ENCODE results near the gene OR4E1.
"Not testable (repeated sequence)": the region's sequence is repeated elsewhere in the genome, so short reads cannot be mapped to it uniquely, and the experiment has no call there.

Gene OR4E1

GRCh38 chr14:21698538-21698937, 24.9 kb upstream of the OR4E1 start:
- not testable (repeated sequence) for H3K36me3 ChIP-seq (ENCODE audit: control insufficient read depth in 1 of 2, insufficient read depth in 2 of 2, low read length in 2 of 2); H3K27ac ChIP-seq (ENCODE audit: low read depth, low read length); H3K27me3 ChIP-seq (ENCODE audit: control insufficient read depth in 1 of 2, insufficient read depth in 2 of 2, low read length in 2 of 2); H3K4me1 ChIP-seq (ENCODE audit: control insufficient read depth in 1 of 2, insufficient read depth in 2 of 2, low read length in 2 of 2); H3K9me3 ChIP-seq (ENCODE audit: control insufficient read depth in 1 of 2, low read length in 2 of 2); H3K9ac ChIP-seq (ENCODE audit: low read depth in 1 of 2, low read length in 2 of 2); H3K4me3 ChIP-seq (ENCODE audit: low read depth in 1 of 2, low read length in 2 of 2)

- not testable (repeated sequence) for H3K27ac ChIP-seq (ENCODE audit: low read depth, low read length); H3K4me1 ChIP-seq (ENCODE audit: control insufficient read depth in 1 of 2, insufficient read depth in 2 of 2, low read length in 2 of 2); H3K4me3 ChIP-seq (ENCODE audit: low read depth in 1 of 2, low read length in 2 of 2); H3K9ac ChIP-seq (ENCODE audit: low read depth in 1 of 2, low read length in 2 of 2); H3K27me3 ChIP-seq (ENCODE audit: control insufficient read depth in 1 of 2, insufficient read depth in 2 of 2, low read length in 2 of 2); H3K9me3 ChIP-seq (ENCODE audit: control insufficient read depth in 1 of 2, low read length in 2 of 2); H3K36me3 ChIP-seq (ENCODE audit: control insufficient read depth in 1 of 2, insufficient read depth in 2 of 2, low read length in 2 of 2)
Observed at GRCh38 chr14:21697662-21698061, 24.0 kb upstream of the OR4E1 start.

DNA sequence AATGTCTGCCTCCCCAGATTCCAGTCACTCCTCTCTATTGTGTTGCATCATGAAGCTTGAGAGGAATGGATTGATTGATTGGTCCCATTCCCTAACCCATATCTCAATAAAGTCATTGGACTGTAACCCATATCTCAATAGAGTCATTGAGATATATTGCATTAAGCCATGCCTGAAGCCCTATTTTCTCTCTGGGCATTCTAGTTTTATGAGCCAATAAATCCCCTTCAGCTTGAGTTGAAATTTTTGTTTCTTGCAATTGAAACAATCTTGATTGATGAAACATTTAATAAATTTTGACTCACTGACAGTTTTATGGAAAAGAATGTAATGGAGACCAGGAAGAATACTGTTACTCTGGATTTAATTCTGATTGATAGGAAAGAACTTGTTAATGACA, 20.8 kb upstream of the OR4E1 start:
- Histone ChIP-seq H3K27me3 (ENCODE audit: control insufficient read depth in 1 of 2, insufficient read depth in 2 of 2, low read length in 2 of 2) (no peaks in the 10 kb centered on the region), H3K4me1 (ENCODE audit: control insufficient read depth in 1 of 2, insufficient read depth in 2 of 2, low read length in 2 of 2) (no peaks in the 10 kb centered on the region), H3K36me3 (ENCODE audit: control insufficient read depth in 1 of 2, insufficient read depth in 2 of 2, low read length in 2 of 2) (no peaks in the 10 kb centered on the region), H3K9ac (ENCODE audit: low read depth in 1 of 2, low read length in 2 of 2) (no peak overlapping the region), H3K27ac (ENCODE audit: low read depth, low read length) (no peak overlapping the region), H3K9me3 (ENCODE audit: control insufficient read depth in 1 of 2, low read length in 2 of 2) (no peaks in the 10 kb centered on the region), H3K4me3 (ENCODE audit: low read depth in 1 of 2, low read length in 2 of 2) (no peak overlapping the region)

DNA sequence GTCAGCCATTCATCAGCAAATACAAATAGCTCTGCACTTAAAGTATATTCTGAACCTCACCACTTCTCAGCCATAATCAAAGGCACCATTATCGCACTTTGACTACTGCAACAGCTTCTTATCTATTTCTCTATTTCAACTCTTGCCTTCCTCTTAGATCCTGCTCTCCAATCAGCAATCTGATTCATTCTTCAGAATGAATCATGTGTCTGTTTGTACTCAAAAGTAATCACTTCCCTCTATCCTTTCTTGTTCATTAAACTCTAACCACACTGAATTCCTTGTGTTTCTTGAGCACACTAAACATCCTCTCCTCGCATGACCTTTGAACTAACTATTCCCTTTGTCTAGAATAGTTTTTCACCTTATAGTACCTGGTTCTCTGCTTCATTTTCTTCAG, 12.8 kb upstream of the OR4E1 start:
- Histone ChIP-seq H3K9ac (ENCODE audit: low read depth in 1 of 2, low read length in 2 of 2) (no peak overlapping the region), H3K4me1 (ENCODE audit: control insufficient read depth in 1 of 2, insufficient read depth in 2 of 2, low read length in 2 of 2) (no peaks in the 10 kb centered on the region), H3K27me3 (ENCODE audit: control insufficient read depth in 1 of 2, insufficient read depth in 2 of 2, low read length in 2 of 2) (no peaks in the 10 kb centered on the region), H3K27ac (ENCODE audit: low read depth, low read length) (no peak overlapping the region), H3K36me3 (ENCODE audit: control insufficient read depth in 1 of 2, insufficient read depth in 2 of 2, low read length in 2 of 2) (no peaks in the 10 kb centered on the region), H3K9me3 (ENCODE audit: control insufficient read depth in 1 of 2, low read length in 2 of 2) (no peaks in the 10 kb centered on the region), H3K4me3 (ENCODE audit: low read depth in 1 of 2, low read length in 2 of 2) (no peak overlapping the region)

- Histone ChIP-seq H3K9me3 (ENCODE audit: control insufficient read depth in 1 of 2, low read length in 2 of 2) (peaks cover 7 to 10% of the 10 kb centered on the region in 2 donors), H3K4me3 (ENCODE audit: low read depth in 1 of 2, low read length in 2 of 2) (no peak overlapping the region), H3K9ac (ENCODE audit: low read depth in 1 of 2, low read length in 2 of 2) (no peak overlapping the region), H3K4me1 (ENCODE audit: control insufficient read depth in 1 of 2, insufficient read depth in 2 of 2, low read length in 2 of 2) (no peaks in the 10 kb centered on the region), H3K27ac (ENCODE audit: low read depth, low read length) (no peak overlapping the region), H3K36me3 (ENCODE audit: control insufficient read depth in 1 of 2, insufficient read depth in 2 of 2, low read length in 2 of 2) (no peaks in the 10 kb centered on the region), H3K27me3 (ENCODE audit: control insufficient read depth in 1 of 2, insufficient read depth in 2 of 2, low read length in 2 of 2) (no peaks in the 10 kb centered on the region)
Observed at GRCh38 chr14:21680072-21680471, 6.5 kb upstream of the OR4E1 start.

DNA sequence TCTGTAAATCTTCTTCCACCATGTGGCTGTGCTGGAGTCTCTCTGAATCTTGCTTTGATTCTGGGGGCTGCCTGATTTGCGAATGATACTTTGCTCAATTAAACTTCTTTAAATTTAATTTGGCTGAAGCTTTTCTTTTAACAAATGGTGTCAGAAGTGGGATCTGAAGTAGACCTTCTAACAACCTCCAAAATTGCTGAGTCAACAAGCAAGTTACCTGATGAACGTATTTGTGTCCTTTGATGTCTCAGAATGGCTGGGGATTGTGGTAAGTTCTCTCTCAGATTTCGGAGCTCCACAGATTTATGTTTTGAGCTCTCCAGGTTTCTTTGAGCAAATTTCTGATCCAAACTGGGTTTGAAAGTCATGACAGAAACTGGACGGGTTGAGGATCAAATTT, 1.9 kb upstream of the OR4E1 start:
- H3K36me3 ChIP-seq (ENCODE audit: control insufficient read depth in 1 of 2, insufficient read depth in 2 of 2, low read length in 2 of 2), result no peaks in the 10 kb centered on the region
- no peak overlapping the region for H3K27ac ChIP-seq (ENCODE audit: low read depth, low read length)
- H3K9ac ChIP-seq (ENCODE audit: low read depth in 1 of 2, low read length in 2 of 2), result no peak overlapping the region
- H3K4me1 ChIP-seq (ENCODE audit: control insufficient read depth in 1 of 2, insufficient read depth in 2 of 2, low read length in 2 of 2), result no peaks in the 10 kb centered on the region
- H3K27me3 ChIP-seq (ENCODE audit: control insufficient read depth in 1 of 2, insufficient read depth in 2 of 2, low read length in 2 of 2), result no peaks in the 10 kb centered on the region
- peaks cover 8 to 13% of the 10 kb centered on the region in 2 donors for H3K9me3 ChIP-seq (ENCODE audit: control insufficient read depth in 1 of 2, low read length in 2 of 2)
- H3K4me3 ChIP-seq (ENCODE audit: low read depth in 1 of 2, low read length in 2 of 2), result no peak overlapping the region

- Histone ChIP-seq H3K9ac (ENCODE audit: low read depth in 1 of 2, low read length in 2 of 2) (no peak overlapping the region), H3K27me3 (ENCODE audit: control insufficient read depth in 1 of 2, insufficient read depth in 2 of 2, low read length in 2 of 2) (no peaks in the 10 kb centered on the region), H3K4me3 (ENCODE audit: low read depth in 1 of 2, low read length in 2 of 2) (no peak overlapping the region), H3K36me3 (ENCODE audit: control insufficient read depth in 1 of 2, insufficient read depth in 2 of 2, low read length in 2 of 2) (no peaks in the 10 kb centered on the region), H3K4me1 (ENCODE audit: control insufficient read depth in 1 of 2, insufficient read depth in 2 of 2, low read length in 2 of 2) (no peaks in the 10 kb centered on the region), H3K27ac (ENCODE audit: low read depth, low read length) (no peak overlapping the region), H3K9me3 (ENCODE audit: control insufficient read depth in 1 of 2, low read length in 2 of 2) (peaks cover 8 to 13% of the 10 kb centered on the region in 2 donors)
Observed at GRCh38 chr14:21672116-21672515, 1.5 kb downstream of the OR4E1 start.

GRCh38 chr14:21671371-21671770, 2.2 kb downstream of the OR4E1 start:
- no peaks in the 10 kb centered on the region for H3K27me3 ChIP-seq (ENCODE audit: control insufficient read depth in 1 of 2, insufficient read depth in 2 of 2, low read length in 2 of 2)
- H3K4me1 ChIP-seq (ENCODE audit: control insufficient read depth in 1 of 2, insufficient read depth in 2 of 2, low read length in 2 of 2), result no peaks in the 10 kb centered on the region
- no peak overlapping the region for H3K27ac ChIP-seq (ENCODE audit: low read depth, low read length)
- H3K36me3 ChIP-seq (ENCODE audit: control insufficient read depth in 1 of 2, insufficient read depth in 2 of 2, low read length in 2 of 2), result no peaks in the 10 kb centered on the region
- H3K9ac ChIP-seq (ENCODE audit: low read depth in 1 of 2, low read length in 2 of 2), result no peak overlapping the region
- no peak overlapping the region for H3K4me3 ChIP-seq (ENCODE audit: low read depth in 1 of 2, low read length in 2 of 2)
- H3K9me3 ChIP-seq (ENCODE audit: control insufficient read depth in 1 of 2, low read length in 2 of 2), result peaks cover 8 to 13% of the 10 kb centered on the region in 2 donors

DNA sequence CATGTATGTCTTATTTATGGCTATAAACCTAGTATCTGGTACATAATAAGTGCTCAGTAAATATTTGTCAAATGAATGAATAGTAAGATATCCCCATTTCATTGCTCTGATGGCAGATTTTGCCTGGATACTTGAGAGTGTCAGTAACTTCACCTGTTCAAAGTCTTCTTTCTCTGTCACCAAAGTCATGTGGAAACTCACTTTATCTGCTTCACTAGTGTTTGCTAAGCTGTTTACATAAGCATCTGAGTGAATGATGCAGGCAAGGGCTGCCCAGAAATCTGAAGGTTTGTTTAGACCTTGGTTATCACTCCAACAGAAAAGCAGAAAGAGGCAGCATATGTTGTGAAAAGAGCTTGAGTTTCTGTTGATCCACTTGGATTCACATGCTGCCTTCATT, 4.3 kb downstream of the OR4E1 start:
- H3K36me3 ChIP-seq (ENCODE audit: control insufficient read depth in 1 of 2, insufficient read depth in 2 of 2, low read length in 2 of 2), result no peaks in the 10 kb centered on the region
- H3K4me1 ChIP-seq (ENCODE audit: control insufficient read depth in 1 of 2, insufficient read depth in 2 of 2, low read length in 2 of 2), result no peaks in the 10 kb centered on the region
- H3K9ac ChIP-seq (ENCODE audit: low read depth in 1 of 2, low read length in 2 of 2), result no peak overlapping the region
- H3K9me3 ChIP-seq (ENCODE audit: control insufficient read depth in 1 of 2, low read length in 2 of 2), result no peaks in the 10 kb centered on the region
- H3K27ac ChIP-seq (ENCODE audit: low read depth, low read length), result no peak overlapping the region
- H3K27me3 ChIP-seq (ENCODE audit: control insufficient read depth in 1 of 2, insufficient read depth in 2 of 2, low read length in 2 of 2), result no peaks in the 10 kb centered on the region
- H3K4me3 ChIP-seq (ENCODE audit: low read depth in 1 of 2, low read length in 2 of 2), result no peak overlapping the region

DNA sequence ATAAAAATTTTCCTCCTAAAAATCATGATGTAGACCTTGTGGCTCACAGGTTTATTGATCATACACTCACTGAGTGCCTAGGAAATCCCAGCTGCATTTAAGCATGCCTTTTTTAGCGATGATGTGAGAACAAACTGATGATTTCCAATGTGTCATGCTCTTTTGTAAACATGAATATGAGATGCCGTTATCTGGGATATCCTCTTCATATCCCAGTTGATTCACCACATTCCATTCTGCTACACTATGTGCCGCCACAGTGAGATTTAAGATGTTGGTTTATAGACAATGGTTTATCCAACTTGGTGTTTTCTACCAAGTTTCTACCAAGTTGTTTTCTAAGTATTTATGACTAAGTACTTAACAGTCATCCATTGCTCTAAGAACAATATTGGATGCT, 5.2 kb downstream of the OR4E1 start:
- H3K27ac ChIP-seq (ENCODE audit: low read depth, low read length), result no peak overlapping the region
- H3K9me3 ChIP-seq (ENCODE audit: control insufficient read depth in 1 of 2, low read length in 2 of 2), result no peaks in the 10 kb centered on the region
- H3K4me1 ChIP-seq (ENCODE audit: control insufficient read depth in 1 of 2, insufficient read depth in 2 of 2, low read length in 2 of 2), result no peaks in the 10 kb centered on the region
- no peak overlapping the region for H3K9ac ChIP-seq (ENCODE audit: low read depth in 1 of 2, low read length in 2 of 2)
- no peaks in the 10 kb centered on the region for H3K27me3 ChIP-seq (ENCODE audit: control insufficient read depth in 1 of 2, insufficient read depth in 2 of 2, low read length in 2 of 2)
- no peak overlapping the region for H3K4me3 ChIP-seq (ENCODE audit: low read depth in 1 of 2, low read length in 2 of 2)
- no peaks in the 10 kb centered on the region for H3K36me3 ChIP-seq (ENCODE audit: control insufficient read depth in 1 of 2, insufficient read depth in 2 of 2, low read length in 2 of 2)

DNA sequence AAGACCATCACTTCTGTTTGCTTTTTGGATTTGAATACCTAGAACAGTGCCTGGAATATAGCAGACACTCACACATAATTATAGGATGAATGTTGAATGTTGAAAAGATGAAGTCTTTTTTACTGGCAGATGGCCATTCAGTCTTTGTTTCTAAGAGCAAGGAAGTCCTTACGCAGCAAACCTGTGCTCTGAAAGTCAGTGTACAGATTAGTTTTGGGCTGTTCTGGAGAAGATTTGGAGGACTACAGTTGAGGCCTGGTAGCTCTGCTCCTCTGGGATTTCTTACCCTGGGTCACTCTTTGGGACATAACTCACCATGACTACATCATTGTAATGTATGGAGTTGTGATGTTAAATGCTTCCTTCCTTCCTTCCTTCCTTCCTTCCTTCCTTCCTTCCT, 16.6 kb downstream of the OR4E1 start:
- Histone ChIP-seq H3K27ac (ENCODE audit: low read depth, low read length) (no peak overlapping the region), H3K4me3 (ENCODE audit: low read depth in 1 of 2, low read length in 2 of 2) (no peak overlapping the region), H3K9ac (ENCODE audit: low read depth in 1 of 2, low read length in 2 of 2) (no peak overlapping the region), H3K36me3 (ENCODE audit: control insufficient read depth in 1 of 2, insufficient read depth in 2 of 2, low read length in 2 of 2) (no peaks in the 10 kb centered on the region), H3K27me3 (ENCODE audit: control insufficient read depth in 1 of 2, insufficient read depth in 2 of 2, low read length in 2 of 2) (no peaks in the 10 kb centered on the region), H3K9me3 (ENCODE audit: control insufficient read depth in 1 of 2, low read length in 2 of 2) (no peaks in the 10 kb centered on the region), H3K4me1 (ENCODE audit: control insufficient read depth in 1 of 2, insufficient read depth in 2 of 2, low read length in 2 of 2) (no peaks in the 10 kb centered on the region)
